COR-L47 (cell line): ENCODE measurements around the gene SEZ6.

Experiments
- DNase-seq: peaks from one replicate; lab custom pipeline; 2025; lab: John Stamatoyannopoulos, UW

SEZ6 gene

DNA sequence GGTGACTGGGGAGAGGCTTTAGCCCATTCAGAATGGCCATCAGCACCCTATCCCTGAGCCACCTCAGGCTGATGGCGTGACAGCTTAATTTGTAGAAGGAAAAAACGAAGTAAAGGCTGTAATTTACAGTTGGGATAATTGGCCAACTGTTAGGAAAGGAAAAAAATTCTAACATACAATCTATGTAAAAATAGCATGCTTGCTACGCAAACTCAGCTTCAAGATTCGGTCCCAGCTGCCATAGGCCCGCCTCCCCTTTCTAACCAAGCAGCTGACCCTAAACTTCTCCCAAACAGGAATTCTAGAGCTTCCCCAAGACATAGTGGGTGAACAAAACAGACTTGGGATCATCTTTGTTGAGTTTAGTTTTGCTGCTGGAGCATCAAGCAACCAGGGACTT, 4.9 kb downstream of the SEZ6 start:
- DNase-seq, result no peak

DNA sequence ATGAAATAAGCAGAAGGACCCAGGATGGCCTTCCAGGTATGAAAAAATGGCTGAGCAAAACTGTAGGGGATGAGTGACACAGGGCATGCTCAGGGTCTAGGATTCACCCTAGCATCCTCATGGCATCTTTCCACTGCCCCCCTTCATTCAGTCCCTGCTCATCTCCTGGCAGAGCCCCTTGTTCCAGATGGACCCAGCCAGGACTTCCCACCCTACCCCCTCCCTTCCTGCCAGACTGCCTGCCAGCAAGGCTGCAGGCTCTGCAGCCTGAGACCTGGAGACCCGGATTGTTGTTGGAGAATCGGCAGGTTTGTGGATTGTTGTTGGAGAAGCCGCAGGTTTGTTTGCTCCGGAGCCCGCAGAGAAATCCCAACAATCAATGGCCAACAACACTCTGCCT, 6.6 kb downstream of the SEZ6 start:
- DNase-seq, result peak; percentile 80

DNA sequence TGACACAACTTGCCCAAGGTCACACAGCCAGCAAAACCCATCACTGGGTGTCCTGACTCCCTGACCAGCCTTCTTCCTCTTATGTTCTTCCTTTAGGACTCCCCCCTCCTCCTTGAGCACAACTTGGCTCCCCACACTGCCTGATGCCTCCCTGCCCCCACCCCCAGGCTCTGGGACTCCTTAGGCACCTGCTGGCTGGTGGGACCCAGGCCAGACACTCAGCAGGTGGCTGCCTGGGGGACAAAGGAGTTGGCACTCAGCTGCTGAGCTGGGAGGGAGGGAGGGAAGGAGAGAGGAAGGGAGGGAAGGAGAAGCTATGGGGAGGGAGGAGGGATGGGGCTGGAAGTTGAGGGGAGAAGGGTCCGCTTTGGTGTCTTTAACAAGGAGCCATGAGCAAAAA, 8.0 kb downstream of the SEZ6 start:
- peak; percentile 90 for DNase-seq

DNA sequence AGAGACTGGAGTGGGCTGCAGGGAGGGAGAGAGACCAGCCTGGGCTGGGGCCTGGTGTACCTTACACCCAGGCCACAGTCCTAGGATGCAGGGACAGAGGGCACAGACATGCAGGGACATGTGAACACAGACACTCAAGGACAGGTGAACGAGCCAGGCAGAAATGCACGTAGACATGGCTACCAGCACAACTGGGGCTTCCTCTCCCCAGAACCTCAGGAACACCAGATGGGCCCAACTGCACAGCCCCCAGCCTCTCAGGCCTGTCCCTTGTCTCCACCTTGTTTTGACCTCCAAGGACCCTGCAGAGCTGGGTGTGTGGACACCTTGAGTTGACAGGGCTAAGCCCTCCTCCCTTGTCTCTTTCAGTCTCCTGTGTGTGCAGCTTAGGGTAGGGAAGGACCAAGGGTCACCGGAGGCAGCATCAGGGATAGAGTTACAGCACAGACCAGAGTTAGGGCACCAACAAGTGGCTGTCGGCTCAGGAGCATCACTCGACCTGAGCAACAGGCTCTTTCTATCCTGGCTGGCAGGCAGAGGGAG, 9.2 kb downstream of the SEZ6 start:
- no peak for DNase-seq

DNA sequence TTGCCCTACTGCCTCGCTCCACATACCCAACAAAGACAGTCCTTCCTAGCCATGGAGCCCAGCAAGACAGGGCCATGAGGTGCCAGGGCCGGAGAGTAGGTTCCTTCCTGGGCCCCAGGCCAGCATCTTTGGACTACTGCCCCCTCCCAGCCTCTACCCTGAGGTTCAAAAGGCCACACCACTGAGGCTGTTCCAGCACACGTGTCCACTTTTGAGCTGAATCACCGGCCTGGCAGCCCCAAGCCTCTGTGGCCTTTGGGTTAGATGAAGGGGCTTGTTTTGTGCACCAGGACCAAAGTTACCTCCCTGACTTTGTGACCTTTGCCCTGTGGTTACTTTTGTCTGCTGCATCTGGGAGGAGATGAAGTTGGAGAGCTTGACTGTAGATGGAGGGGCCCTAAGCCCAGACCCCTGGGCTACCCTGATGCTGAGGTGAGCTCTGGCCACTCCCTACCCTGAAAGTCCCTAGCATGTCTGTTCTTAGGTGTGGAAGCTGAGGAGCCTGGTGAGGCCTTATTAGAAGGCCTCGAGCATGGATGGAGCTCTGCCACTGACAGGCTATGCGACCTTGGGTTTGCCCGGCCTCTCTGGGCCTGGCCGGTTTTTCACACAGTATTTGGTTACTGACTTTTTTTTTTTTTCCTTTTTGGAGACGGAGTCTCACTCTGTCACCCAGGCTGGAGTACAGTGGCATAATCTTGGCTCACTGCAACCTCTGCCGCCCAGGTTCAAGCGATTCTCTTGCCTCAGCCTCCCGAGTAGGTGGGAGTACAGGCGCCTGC, 12.0 kb downstream of the SEZ6 start:
- no peak for DNase-seq

DNA sequence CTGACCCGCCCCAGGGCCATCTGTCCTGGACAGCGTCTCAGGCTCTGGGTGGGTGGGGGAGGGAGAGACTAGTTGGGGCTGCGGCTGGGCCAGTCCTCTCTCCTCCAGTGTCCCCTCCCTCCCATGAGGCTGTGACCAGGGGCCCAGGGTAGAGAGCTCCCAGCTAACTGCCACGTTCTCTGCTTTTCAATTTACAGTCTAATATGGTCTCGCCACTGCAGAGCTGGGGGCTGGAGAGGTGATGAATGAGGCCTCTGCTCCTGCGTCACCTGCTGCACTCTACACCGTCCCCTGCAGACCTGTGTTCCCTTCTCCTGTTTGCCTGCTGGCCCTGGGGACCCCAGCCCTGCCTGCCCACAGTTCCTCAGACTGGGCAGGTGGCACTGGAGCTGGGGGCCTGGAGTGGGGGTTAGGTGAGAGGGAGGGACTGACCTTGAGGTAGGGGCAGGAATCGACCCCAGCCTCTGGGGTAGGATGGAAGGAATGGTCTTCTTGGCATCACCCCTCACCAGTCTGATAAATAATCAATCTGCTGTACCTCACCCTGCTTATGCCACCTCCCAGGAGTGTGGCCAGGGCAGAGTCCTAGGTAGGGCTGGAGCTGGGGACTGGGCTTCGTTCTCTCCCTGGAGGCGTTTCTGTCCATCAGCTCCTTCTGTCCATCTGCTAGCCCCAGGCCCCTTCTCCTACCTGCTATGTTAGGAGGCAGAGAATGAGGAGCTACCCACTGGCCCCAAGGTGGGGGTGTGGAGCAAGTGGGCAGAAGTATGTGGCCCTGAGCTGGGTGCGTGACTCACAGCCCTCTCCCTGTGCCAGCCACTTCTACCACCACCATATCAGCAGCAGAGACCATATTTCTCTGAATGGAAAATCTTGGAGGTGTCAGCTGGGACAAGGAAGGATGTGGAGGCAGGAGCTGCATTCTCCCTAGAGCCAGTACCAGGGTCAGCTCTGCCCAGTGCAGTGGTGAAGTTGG, 12.9 kb downstream of the SEZ6 start:
- no peak for DNase-seq

DNA sequence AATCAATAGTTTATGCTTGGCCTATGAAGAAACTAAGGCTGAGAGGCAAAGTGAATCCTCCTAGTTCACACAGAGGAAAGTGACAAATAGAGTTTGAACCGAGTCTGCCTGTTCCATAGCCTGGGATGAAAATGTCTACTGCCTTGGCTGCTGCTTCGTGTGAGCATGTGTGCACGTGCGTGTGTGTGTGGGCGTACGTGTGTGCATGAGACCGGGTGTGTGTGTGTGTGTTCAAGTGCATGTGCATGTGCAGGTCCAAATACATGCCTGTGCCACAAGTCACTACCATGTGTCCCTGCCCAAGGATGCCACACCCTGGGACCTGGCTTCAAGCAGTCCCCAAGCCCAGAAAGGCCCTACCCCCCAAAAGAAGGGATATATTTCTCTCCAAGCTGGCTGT, 13.6 kb downstream of the SEZ6 start:
- DNase-seq, result no peak

DNA sequence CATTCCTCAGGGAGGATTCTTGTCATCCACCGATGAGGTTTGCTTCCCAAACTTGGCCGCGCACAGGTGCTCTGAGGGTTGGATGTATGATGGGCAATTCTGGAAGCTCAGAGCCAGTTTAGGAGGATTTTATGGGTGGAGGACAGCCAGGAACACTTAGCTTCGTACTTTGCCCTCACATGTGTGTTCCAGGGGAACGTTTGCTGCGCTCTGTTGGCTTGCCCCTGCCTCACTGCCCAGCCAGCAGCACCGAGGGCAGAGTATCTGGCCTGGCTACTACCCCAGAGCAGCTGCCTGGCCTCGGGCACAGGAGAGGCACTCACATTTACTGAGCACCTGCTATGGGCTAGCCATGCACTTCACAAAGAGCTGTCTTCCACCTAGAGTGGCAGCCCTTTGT, 14.1 kb downstream of the SEZ6 start:
- DNase-seq, result no peak

DNA sequence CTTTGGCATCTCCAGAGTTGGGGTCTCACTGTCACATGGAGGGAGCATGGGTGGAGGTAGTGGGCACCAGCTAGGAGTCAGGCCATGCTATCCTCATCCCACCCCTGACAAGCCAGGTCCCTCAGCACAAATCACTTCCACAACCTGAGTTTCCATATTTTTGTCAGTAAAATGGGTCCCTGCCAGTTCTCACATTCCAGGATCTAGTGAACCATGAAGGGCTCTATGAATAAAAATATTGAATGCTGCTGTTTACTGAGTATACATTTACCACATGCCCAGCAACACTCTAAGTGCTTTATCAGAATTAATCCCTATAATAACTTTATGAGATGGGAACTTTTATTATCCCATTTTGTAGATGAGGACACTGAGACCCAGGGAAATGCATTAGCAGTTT, 16.8 kb downstream of the SEZ6 start:
- no peak for DNase-seq

DNA sequence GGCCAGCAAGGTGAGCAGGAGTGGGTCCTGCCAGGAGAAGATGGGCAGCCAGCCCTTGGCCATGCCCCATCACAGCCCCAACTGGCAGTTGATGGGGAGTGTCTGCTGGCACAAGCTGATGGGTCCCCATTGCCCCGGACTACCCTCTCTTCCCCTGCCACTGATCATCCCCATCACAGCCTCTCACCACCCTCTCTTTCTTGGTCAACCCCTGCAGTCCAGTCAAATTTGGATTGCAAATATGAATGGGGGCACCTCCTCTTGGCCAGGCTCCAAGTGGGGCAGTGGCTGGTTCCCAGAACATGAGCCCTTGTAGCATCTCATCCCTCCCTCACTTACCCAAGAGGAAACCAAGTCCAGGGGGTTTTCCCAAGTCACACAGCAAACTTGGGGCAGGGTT, 17.4 kb downstream of the SEZ6 start:
- no peak for DNase-seq

DNA sequence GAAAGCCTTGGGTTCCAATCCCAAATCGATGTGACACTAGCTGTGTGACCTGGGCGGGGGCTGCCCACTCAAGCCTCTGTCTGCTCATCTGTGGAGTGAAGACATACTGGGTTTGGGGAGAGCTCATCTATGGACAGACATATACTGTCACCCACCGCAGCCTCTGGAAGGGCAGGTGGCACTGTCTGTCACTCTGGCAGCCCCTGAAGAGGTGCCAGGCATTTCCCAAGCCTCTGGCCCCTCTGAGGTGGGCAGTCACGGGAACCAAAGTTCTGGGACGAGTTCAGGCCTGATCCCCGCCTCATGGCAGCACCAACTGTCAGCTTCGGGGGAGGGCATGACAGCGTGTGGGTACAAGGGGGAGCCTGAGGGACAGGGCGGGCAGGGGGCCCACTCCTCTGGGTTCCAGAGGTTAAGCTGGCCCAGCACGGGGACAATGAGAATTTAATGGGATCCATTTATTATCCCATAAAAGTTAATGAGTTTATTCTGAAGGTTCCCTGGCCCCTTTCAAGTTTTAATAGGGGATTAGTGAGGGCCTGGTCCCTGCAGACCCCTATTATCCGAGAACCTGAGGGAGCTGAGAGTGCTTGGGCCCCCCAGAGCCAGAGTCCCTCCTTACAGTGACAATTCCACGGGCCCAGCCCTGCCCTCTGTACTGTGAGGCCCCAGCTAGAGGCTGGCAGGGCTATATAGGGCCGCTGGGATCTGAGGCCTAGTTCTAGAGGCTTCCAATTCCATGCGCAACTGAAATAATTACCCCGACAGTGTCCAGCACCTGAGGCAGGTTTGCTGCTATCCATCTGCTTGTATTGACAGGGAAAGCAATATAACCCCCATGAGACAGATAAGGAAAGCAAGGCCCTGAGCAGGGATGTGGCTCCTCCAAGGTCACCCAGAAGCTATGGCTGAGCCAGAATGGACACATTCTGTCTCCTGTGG, 18.8 kb downstream of the SEZ6 start:
- no peak for DNase-seq

DNA sequence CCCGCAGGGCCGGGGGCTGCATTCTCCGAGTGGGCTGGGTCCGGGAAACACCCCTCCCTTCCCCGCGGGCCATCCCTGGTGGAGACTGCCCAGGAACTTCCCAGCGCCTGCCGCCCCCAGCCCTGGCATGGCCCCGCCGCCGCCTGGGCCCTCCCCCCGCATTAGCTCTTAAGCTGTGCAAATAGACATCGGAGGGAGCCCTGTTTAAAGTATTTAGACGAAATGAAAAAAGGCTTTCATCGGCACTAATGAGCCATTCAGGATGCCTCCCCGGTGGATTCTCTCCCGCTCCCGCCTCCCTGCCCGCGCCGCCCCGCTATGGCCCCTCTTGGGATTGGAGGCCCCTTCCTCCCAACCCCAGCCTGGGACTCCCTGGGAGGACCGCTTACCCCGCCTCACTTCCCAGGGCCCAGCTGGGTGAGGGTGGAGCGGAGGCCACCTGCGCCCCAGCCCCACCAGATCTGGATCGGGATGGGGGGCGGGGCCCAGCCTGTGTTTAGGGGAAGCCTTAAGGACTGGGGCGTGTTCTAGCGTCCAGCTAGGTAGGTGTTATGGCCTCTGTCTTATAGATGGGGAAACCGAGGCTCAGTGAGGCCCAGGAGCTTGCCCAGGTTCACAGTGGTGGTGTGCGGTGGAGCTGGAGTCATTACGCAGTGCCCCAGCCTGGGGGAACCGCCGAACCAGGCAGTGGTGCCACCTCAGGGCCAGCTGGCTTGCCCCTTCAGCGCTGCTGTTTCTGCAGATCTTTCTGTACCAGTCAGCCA, 19.7 kb downstream of the SEZ6 start:
- DNase-seq, result peak; percentile 95

DNA sequence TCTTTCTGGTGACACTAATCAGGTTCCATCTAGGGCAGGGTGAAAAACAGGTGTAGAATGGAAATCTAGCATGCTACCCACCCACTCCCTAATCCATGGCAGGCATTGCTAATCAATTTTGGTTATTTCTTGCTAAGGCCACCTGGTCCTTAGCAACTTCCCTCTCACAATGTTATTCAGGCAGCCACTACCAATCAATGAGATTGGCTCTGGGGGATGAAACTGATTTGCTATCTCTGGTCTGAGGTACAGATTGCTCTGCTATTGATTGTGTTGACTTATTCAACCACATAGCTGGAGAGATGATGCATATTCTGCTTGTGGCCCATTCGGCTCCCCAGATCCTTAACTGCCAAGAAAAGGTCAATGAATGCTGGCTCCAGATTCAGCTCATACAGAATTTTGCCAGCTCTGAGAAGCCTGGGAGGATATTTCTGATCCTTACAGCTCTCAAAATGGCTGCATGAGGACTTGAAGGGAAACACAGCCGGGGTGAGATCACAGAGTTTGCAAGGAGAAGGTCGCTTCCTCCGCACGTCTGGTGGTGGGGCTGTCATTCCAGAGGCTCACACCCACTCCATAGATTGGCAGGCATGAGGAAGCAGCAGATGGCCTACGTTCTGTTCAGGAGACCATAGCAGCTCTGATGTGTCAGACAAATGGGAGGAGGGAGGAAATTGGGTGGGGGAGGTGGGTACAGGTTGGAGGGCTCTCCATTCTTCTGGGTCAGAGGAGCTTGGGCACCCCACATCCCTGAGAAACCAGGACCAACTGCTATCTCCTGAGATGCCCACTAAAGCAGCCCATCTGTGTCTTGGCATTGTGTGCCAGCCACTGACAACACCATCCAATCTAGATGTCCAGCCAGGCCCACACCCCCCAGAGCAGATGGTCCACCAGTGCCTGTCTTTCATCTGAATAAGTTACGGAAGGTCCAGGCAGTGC, 22.3 kb downstream of the SEZ6 start:
- no peak for DNase-seq

DNA sequence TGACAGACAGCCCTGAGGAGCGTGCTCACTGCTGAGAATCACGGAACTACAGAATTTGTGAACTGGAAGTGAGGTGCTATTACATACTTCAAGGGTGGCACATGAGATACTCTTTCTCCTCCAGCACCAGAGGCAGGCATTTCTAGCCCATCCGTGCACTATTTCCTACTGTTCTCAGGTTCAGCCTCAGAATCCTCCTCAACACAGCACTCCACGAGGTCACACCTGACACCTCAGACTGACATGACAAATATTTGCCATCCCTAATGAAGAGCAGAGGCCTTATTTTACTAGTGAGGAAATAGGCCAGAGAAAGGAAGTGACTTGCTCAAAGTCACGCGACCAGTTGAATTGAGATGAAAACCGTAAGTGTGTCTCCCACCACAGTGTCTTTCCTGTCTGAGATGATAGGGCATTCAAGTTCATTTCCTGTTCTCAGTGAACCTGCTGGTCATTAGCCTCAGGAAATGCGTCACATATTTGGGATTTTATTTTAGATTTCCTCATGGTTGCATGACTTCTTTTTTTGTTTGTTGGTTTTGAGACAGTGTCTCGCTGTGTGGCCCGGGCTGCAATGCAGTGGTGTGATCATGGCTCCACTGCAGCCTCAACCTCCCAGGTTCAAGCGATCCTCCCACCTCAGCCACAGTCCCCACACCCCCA, 23.6 kb downstream of the SEZ6 start:
- no peak for DNase-seq

DNA sequence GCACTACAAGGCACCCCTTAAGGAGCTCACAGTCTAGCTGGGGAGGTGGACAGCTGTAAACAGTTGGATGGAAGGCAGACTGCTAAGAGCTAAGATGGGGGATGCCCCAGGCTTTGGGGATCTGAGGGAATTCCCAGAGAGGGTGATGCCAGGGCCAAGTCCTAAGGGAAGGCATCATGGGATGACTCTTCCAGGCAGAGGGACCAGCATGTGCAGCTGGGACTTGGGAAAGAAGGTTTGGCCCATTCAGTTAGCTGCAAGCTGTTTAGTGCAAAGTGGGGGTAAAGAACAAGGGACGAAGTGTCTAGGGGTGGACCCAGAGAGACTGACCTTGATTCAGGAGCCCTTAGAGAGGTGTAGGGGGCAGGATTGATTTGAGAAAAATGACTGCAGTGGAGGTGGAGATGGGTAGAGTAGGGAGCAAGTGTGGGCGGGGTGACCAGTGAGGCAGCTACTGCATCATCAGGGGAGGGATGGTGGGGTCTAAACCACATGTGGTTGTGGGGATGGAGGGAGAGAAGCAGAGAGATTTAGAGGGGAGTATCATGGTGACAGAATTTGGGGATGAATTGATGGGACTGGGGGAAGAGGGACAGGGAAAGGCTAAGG, 27.4 kb downstream of the SEZ6 start:
- DNase-seq, result no peak

DNA sequence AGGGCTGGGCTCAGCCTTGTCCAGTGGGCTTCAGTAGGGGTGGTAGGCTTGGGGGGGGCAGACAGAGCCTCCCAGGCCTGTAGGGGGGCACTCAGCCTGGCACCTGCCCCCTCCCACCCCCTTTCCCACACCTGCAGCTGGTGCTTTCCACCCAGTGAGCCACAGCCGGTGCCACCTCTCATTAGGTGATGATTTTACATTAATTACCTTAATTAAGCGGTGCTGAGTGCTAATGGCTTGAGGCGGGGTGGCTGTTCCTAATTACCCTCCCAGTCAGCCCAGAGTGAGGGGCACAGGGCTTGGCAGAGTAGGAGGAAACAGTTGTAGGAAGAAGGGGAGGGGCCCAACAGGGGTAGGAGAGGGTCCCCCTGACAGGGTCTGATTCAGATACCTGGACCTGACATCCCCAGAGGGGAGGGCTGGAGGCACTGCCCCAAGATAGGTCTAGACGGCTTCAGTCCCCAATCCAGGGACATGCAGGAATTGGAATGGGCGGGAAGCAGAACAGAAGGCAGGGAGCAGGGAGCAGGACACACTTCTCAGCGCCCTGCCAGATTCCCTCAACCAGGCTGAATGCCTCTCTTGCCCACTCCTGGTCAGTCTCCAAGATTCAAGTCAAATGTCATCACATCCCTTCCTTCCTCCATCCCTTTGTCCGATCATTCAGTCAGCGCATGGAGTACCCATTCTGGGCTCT, 28.0 kb downstream of the SEZ6 start:
- peak; percentile 71 for DNase-seq

DNA sequence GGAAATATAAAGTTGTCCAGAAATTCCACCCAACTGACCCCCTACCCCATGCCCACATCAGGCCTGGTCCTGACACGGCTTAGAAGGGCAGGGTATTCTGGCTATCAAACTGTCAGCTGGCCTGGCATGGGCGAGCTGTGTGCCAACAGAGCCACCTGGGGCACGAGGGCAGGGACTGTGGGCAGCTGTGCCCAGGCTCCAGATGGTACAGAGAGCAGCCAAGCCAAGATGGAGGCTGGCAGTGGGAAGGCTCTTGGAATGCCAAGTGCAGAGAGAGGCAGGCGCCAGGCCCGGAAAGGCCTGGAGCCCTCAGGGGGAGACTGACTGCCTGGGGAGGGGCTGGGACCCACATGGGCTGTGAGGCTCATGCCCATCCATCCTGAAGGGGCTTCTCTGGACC, 30.2 kb downstream of the SEZ6 start:
- no peak for DNase-seq

DNA sequence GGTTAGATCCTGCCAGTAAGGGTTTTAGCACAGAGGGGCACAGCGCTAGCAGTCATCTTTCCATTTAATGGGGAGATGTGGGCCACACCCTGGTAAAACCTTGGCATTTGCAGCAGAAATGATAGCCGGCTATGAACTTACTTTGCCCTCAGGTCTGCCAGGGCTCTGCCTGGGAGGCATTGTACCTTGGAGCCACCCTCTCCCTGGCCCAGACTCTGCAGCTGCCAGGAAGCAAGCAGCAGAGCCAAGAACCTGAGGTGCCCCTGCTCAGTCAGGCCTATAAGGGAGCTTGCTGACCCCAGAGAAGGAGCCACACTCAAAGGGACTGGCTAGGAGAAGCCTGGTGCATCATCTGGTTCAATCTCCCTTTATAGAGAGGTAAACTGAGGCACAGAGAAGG, 30.8 kb downstream of the SEZ6 start:
- no peak for DNase-seq
